ENCODE results near the gene RBM12.

RBM12 gene

GRCh38 chr20:35600176-35600992 lies 64.3 kb downstream of the RBM12 start:
- DNase-seq (ENCODE audit: low read depth in 2 of 2): no peak

- no peak for DNase-seq (ENCODE audit: low read depth in 2 of 2)
These were observed 65.0 kb downstream of the RBM12 start for GRCh38 chr20:35599776-35600120.
